Fibroblast of villous mesenchyme (primary cell): ENCODE results near the gene KRTAP10-3. TPM values are rescaled to one million over a fixed set of nuclear protein-coding genes. Genes with fewer than 3 reads are reported as not detected.
"Not testable (repeated sequence)": the region's sequence is repeated elsewhere in the genome, so short reads cannot be mapped to it uniquely, and the experiment has no call there.

Experiments used
- DNase-seq: peaks from one replicate; pipeline ENCODE4 v3.0.0-alpha.2; 2010; ENCODE audit warnings: low read depth
- H3K4me3 ChIP-seq: 2 replicates; pipeline ENCODE4 v1.5.1; 2011; ENCODE audit warnings: low read depth, mild to moderate bottlenecking, low read length
- CTCF ChIP-seq: IDR thresholded peaks from 2 replicates; pipeline ENCODE4 v1.5.1; 2012; ENCODE audit warnings: low read depth, mild to moderate bottlenecking, low read length; ENCODE audit not compliant: insufficient read depth
- total RNA-seq: library from RNA; depleted of rRNA; stranded (reverse); fragments of >200 nt; gene quantifications from 2 replicates; pipeline ENCODE4 v1.2.3, GENCODE V29; 2012

The KRTAP10-3 gene
- total RNA-seq, 1 donor: not detected

- DNase-seq: no peak
- no peak overlapping the region for H3K4me3 ChIP-seq
- no peak for TF ChIP-seq CTCF
Measured at GRCh38 chr21:44566403-44566802, 7.8 kb upstream of the KRTAP10-3 start.

- TF ChIP-seq CTCF: no peak
- no peak for DNase-seq
- no peak overlapping the region for H3K4me3 ChIP-seq
Measured at GRCh38 chr21:44564886-44565598, 6.4 kb upstream of the KRTAP10-3 start.

GRCh38 chr21:44564099-44564498 lies 5.5 kb upstream of the KRTAP10-3 start:
- no peak overlapping the region for H3K4me3 ChIP-seq
- DNase-seq: no peak
- TF ChIP-seq CTCF: no peak

GRCh38 chr21:44558329-44558675 lies 293 bp downstream of the KRTAP10-3 start:
- not testable (repeated sequence) for DNase-seq, H3K4me3 ChIP-seq

GRCh38 chr21:44557491-44558328 lies 885 bp downstream of the KRTAP10-3 start:
- H3K4me3 ChIP-seq: no peak overlapping the region
- TF ChIP-seq CTCF: no peak
- no peak for DNase-seq

- H3K4me3 ChIP-seq: no peak overlapping the region
- TF ChIP-seq CTCF: no peak
- no peak for DNase-seq
Measured at GRCh38 chr21:44556879-44557278, 1.7 kb downstream of the KRTAP10-3 start.

- DNase-seq: no peak
- no peak overlapping the region for H3K4me3 ChIP-seq
- TF ChIP-seq CTCF: no peak
Measured at GRCh38 chr21:44555200-44555875, 3.3 kb downstream of the KRTAP10-3 start.
